GM10248 (cell line): Measurements from ENCODE around the gene LDB2.
"Not testable (repeated sequence)": the region's sequence is repeated elsewhere in the genome, so short reads cannot be mapped to it uniquely, and the experiment has no call there.

ENCODE experiments used
- CTCF ChIA-PET: fragments of 300-600 bp; sonication (Branson Sonifier 250); formaldehyde crosslinking; extraction: SDS; loops from one replicate; lab custom pipeline; 2021; ENCODE audit warnings: antibody characterized with exemption; lab: Yijun Ruan, JAX
- POLR2A ChIA-PET: fragments of 350-650 bp; sonication (Branson Sonifier 250); formaldehyde crosslinking; extraction: SDS; loops from one replicate; lab custom pipeline; 2020; ENCODE audit warnings: antibody characterized with exemption; lab: Yijun Ruan, JAX
- DNase-seq: peaks from one replicate; pipeline ENCODE4 v3.0.0; 2012; ENCODE audit errors: extremely low spot score
- TF ChIP-seq, protein P1 (sequence below): IDR thresholded peaks from 2 replicates; pipeline ENCODE4 v1.5.1; 2012; ENCODE audit warnings: mild to moderate bottlenecking, low read depth; ENCODE audit errors: extremely low read depth, missing control alignments, control extremely low read depth

Gene LDB2

DNA sequence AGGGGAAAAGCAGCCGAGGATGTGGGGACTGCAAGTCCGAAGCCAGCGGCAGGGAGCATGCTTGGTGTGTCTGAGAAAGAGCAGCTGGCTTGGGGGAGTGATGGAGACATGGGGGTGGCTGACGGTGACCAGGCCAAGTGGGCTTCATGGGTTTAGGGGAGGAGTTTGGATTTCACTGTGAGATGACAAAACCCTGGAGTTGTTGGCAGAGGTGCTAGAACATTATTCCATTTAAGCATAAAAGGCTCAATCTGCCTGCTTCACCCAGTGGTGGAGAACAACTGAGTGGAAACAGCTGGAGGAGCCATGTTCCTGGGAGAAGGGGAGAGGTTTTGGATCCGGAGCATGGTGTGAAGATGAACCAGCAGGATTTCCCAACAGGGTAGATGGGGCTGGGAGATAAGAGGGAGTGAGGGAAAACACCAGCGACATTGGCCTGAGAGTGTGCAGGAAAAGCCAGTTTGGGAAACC lies 354.2 kb downstream of the LDB2 start:
- ChIA-PET POLR2A (no interaction called here), CTCF (no interaction called here)
- TF ChIP-seq, protein P1, sequence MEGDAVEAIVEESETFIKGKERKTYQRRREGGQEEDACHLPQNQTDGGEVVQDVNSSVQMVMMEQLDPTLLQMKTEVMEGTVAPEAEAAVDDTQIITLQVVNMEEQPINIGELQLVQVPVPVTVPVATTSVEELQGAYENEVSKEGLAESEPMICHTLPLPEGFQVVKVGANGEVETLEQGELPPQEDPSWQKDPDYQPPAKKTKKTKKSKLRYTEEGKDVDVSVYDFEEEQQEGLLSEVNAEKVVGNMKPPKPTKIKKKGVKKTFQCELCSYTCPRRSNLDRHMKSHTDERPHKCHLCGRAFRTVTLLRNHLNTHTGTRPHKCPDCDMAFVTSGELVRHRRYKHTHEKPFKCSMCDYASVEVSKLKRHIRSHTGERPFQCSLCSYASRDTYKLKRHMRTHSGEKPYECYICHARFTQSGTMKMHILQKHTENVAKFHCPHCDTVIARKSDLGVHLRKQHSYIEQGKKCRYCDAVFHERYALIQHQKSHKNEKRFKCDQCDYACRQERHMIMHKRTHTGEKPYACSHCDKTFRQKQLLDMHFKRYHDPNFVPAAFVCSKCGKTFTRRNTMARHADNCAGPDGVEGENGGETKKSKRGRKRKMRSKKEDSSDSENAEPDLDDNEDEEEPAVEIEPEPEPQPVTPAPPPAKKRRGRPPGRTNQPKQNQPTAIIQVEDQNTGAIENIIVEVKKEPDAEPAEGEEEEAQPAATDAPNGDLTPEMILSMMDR: no peak
- DNase-seq: no peak

DNA sequence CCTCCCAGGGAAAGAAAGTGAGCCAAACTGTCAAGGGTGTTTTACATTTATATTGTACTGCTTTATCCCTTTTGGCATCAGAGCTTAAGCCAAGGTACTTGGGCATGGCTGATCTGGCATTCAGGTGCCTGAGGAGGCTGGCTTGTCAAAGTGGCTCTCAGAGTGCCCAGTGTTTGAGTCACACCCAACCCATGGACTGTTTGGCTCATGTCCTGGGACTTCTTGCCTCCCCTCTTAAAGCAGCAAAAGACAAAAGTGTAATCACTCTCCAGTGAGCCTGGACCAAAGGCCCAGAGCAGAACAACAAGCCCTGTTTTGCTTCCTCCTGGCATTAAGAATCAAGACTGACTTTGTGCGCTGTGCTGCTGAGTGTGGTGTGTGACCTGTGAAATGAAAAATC lies 360.5 kb downstream of the LDB2 start:
- TF ChIP-seq, protein P1: no peak
- DNase-seq: no peak
- CTCF ChIA-PET: no interaction called here
- POLR2A ChIA-PET: no interaction called here

DNA sequence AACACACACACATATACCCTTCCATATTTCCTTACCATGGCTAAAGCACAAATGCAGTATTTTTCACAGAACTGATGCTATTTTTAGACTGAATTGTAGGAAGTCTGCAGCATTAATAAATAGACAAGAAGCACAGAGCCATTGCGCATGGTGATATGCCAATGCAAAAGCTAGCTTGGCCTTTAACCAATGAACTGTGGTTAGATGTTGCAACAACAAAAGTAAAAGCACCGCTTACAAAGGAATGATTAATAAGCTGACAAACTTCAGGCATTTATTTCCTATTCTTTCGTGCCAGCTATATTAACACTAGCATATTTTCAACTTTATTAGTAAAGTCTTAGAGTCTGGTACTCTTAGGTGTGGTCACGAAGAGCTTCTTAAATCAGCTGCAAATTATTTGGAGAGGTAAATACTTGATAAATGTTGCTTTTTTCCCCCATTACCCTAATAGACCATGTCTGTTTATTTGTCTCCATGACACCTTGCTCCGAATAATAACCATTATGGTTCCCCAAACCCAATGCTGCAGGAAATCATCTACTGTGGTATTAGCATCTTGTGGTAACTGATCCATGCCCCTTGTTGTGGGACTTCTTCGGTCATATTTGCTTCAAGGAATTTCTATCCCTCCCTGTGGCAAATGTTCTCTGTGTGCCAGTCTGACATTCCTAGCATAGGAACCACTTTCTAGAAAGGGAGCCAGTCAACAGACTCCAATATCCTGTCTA lies 366.0 kb downstream of the LDB2 start:
- POLR2A ChIA-PET: no interaction called here
- DNase-seq: no peak
- TF ChIP-seq, protein P1: no peak
- CTCF ChIA-PET: interaction anchor here (1.0 kb wide), 1 partner anchor 11 kb away, joined by 3 read pairs; no protein-coding TSS in a partner anchor

DNA sequence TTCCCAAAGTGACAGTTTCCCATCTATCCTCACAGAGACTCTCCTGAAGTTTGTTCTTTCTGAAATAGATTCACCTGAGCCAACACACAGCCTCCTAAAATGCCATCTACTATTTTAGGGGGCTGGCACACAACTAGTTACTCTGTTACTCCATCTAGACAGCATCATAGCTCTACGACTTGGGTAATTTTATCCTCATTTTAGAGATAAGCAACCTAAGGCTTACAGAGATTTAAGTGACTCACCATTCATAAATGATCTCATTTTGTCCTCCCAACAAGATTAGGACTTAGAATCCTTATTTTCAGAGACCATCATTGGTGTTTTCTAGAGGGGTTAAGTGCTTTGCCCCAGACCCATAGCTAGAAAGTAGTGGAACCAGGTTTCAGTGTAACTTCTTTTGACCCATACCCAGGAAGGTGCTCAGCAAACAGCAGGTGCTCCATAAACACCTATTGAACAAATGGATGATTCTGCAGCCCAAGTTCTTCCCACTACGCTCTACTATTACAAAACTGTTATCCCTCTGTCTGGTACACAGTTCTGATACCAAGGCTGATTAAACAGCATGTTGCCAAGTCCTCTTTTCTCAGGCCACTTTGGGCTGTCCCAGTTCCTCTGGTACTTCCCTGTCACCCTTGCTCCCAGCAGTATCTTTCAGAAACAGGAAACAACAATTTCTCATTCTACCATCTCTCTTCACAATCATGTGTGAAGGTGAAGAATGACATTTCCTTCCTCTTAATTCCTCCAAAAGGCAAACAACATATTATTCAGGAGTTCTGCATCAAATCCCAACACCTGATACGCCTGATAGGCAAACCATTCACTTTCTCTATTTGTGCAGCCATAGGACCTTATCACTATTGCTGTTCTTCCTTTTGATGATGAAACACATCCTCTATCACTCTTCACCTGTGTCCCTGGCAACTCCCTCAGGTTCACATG lies 367.5 kb downstream of the LDB2 start:
- ChIA-PET POLR2A (no interaction called here), CTCF (no interaction called here)
- TF ChIP-seq, protein P1: no peak
- no peak for DNase-seq

DNA sequence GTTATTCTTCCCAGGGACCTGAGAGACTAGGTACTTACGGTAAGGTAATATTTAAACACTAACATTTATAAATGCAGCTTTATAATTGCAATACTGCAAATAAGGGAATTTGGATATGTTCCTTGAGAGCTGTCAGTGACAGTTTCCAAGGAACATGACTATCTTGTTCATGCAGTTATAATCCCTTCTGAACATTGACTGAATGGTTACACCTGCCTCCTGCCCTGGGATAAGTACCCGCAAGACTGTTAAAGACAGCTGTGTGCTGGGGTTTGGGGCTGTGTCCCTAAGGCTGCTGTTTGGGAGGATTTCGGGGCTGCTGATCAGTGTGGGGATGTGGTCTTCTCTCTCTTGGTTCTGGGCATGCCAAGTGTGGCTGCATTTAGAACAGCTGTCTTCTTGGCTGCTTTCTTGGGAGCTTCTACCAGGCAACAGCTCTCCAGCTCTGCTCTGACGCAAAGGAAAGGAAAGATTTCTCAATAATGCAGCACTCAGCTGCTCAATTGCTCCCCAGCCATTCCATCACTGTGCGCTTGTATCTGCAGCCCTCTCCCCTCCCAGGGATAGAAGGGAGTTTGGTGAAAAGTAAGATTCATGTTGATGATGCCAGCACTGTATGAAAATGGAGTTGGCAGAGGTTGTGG lies 373.4 kb downstream of the LDB2 start:
- ChIA-PET POLR2A (no interaction called here), CTCF (interaction anchor here (1.1 kb wide), 1 partner anchor 14 kb away, joined by 3 read pairs; no protein-coding TSS in a partner anchor)
- no peak for DNase-seq
- TF ChIP-seq, protein P1: no peak

DNA sequence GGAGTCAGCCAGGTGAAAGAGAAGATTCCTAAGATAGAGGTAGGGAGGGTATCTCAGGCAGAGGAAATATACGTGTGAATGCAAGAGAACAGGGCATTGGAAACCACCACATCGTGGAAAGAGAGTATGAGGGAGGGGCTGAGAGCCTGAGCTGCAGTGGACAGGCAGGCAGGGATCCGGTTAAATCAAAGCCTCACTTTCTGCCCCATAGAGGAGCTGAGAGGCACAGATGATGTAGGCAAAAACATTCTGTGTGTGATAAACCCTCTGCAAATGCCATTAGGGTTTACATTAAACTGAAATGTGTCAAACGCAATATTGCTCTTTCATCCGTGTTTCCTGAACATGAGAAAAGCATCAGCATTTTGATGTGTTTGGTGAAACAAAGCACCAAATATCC lies 374.0 kb downstream of the LDB2 start:
- no peak for DNase-seq
- CTCF ChIA-PET: interaction anchor here (1.1 kb wide), 1 partner anchor 15 kb away, joined by 3 read pairs; no protein-coding TSS in a partner anchor
- POLR2A ChIA-PET: no interaction called here
- TF ChIP-seq, protein P1: no peak

DNA sequence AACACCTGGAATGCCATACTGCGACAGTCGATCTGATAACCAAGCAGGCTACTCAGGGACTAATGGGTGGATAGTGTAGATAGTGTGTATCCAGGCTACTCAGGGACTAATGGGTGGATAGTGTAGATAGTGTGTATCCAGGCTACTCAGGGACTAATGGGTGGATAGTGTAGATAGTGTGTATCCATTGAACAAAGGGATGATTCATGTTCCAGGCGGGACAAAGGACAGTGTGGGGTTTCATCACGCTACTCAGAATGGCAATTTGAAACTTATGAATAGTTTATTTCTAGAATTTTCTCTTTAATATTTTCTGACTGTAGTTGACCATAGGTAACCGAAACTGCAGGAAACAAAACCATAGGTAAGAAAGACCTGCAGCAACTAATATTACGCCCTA lies 374.9 kb downstream of the LDB2 start:
- POLR2A ChIA-PET, CTCF ChIA-PET, DNase-seq: not testable (repeated sequence)
